Bronchial smooth muscle cell (primary cell): ENCODE data around the gene TOM1L1. TPM values are rescaled to one million over a fixed set of nuclear protein-coding genes. Genes with fewer than 3 reads are reported as not detected.

Experiments
- total RNA-seq: library from RNA; depleted of rRNA; stranded (reverse); fragments of >200 nt; gene quantifications from 2 replicates; pipeline ENCODE4 v1.2.1, GENCODE V29; 2014

TOM1L1 gene
- total RNA-seq = 2.0 and 7.1 TPM in 2 replicates

GRCh38 chr17:54900457-54901229, at the start of gene TOM1L1:
Gene TOM1L1, plus strand, starts transcription at chr17:54900852. Its CDS starts 14 bp downstream, at chr17:54900866.

GRCh38 chr17:54968262-54968987, 67.8 kb downstream of the TOM1L1 start, which contains the start of the genes COX11 and STXBP4:
Gene COX11, minus strand, starts transcription at chr17:54968654. Its CDS starts 8 bp downstream, at chr17:54968646.
Gene STXBP4, plus strand, starts transcription at chr17:54968765. Its CDS starts 17,455 bp downstream, at chr17:54986220.

Other genes with a start within 250 kb of the TOM1L1 start
- gene COX11, start 67.8 kb downstream of the TOM1L1 start, total RNA-seq = 88.6 and 110 TPM in 2 replicates
- gene STXBP4, start 67.9 kb downstream of the TOM1L1 start, total RNA-seq = 4.0 and 5.4 TPM in 2 replicates